RWPE1 (cell line): Measurements from ENCODE around the gene COL6A1.

Experiments used
- CTCF ChIA-PET: fragments of 350-600 bp; sonication (Branson Sonifier 250); formaldehyde crosslinking; extraction: SDS; loops from one replicate; lab custom pipeline; 2021; lab: Yijun Ruan, JAX
- POLR2A ChIA-PET: fragments of 400-600 bp; formaldehyde crosslinking; extraction: SDS; loops from one replicate; lab custom pipeline; 2020; ENCODE audit warnings: antibody characterized with exemption; ENCODE audit not compliant: low non-redundant PET; lab: Yijun Ruan, JAX
- DNase-seq: peaks from one replicate; pipeline ENCODE4 v3.0.0; 2012; ENCODE audit warnings: low spot score
- H3K27ac ChIP-seq: fragments of 450-650 bp; 2 replicates; pipeline ENCODE4 v1.5.1; 2017
- CTCF ChIP-seq: fragments of 450-650 bp; conservative IDR thresholded peaks from 2 replicates; pipeline ENCODE4 v1.5.1; 2017; ENCODE audit warnings: low read depth, mild to moderate bottlenecking

Gene COL6A1

GRCh38 chr21:46035809-46036695 is 54.5 kb downstream of the COL6A1 start:
- ChIA-PET POLR2A (no interaction called here), CTCF (no interaction called here)
- H3K27ac ChIP-seq = no peak overlapping the region
- no peak for TF ChIP-seq CTCF
- no peak for DNase-seq

- no peak for TF ChIP-seq CTCF
- ChIA-PET CTCF (no interaction called here), POLR2A (no interaction called here)
- H3K27ac ChIP-seq = no peak overlapping the region
- DNase-seq = no peak
Measured at GRCh38 chr21:46036696-46037330, 55.2 kb downstream of the COL6A1 start.

GRCh38 chr21:46037331-46038325 is 56.1 kb downstream of the COL6A1 start:
- no peak overlapping the region for H3K27ac ChIP-seq
- ChIA-PET CTCF (no interaction called here), POLR2A (no interaction called here)
- DNase-seq = no peak
- TF ChIP-seq CTCF = no peak

- ChIA-PET CTCF (no interaction called here), POLR2A (no interaction called here)
- no peak overlapping the region for H3K27ac ChIP-seq
- DNase-seq = no peak
- TF ChIP-seq CTCF = no peak
Measured at GRCh38 chr21:46038341-46038829, 56.8 kb downstream of the COL6A1 start.

GRCh38 chr21:46038871-46039397 is 57.4 kb downstream of the COL6A1 start:
- no peak for DNase-seq
- ChIA-PET CTCF (no interaction called here), POLR2A (no interaction called here)
- no peak overlapping the region for H3K27ac ChIP-seq
- no peak for TF ChIP-seq CTCF
